ENCODE results near the gene KDELR1. TPM values are rescaled to one million over a fixed set of nuclear protein-coding genes. Genes with fewer than 3 reads are reported as not detected.

Gene KDELR1
- total RNA-seq, 1 donor from 2014 or later = 138 TPM

- no peak for TF ChIP-seq CTCF (IDR thresholded peaks at IDR 0.05)
- no peak overlapping the region for H3K27ac ChIP-seq
- no peaks in the 10 kb centered on the region for H3K36me3 ChIP-seq
- no peaks in the 10 kb centered on the region for H3K4me1 ChIP-seq
- ATAC-seq (no peak), DNase-seq (no peak)
- peaks cover 21% of the 10 kb centered on the region for H3K27me3 ChIP-seq
- intact Hi-C loops (cut with DNase I) = no loop called here
- no peak overlapping the region for H3K4me3 ChIP-seq
- no peaks in the 10 kb centered on the region for H3K9me3 ChIP-seq
Measured at GRCh38 chr19:48401287-48401686, 9.9 kb upstream of the KDELR1 start.

DNA sequence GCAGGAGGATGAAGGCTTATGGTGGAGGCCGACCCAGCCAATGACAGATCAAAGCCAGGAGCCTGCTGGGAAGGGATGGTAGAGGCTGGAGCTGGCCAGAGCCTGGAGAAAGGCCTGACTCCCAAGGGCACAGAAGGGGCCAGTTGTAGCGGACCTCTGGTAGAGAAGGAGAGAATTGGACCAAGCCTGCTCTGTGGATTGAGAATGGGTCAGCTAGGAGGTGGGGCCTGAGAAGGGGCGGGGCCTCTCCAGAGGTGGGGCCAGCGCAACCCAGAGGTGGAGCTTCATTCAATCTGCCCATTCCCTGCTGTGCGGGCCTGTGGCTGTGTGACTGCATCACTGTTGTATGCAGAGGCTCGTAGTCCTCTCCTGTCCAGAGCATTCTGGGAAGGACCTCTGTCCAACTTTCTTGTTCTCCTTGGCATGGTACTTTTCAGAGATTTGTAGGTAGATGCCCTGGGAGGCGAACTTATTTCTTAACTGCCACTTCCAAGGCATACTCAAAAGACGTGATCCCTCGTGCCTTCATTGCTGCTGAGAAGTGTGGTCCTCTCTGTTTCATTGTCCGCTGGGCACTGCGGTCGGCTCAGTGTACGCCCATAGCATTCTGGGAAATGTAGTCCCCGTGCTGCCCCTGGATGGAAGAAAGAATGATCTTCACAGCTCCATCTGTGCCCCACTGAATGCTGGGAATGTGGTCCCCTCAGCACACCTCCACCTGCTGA, 8.8 kb upstream of the KDELR1 start:
- no peaks in the 10 kb centered on the region for H3K36me3 ChIP-seq
- intact Hi-C loops (cut with DNase I) = no loop called here
- TF ChIP-seq CTCF (IDR thresholded peaks at IDR 0.05) = no peak
- H3K4me1 ChIP-seq = no peaks in the 10 kb centered on the region
- DNase-seq (no peak), ATAC-seq (peak; percentile 27)
- H3K27ac ChIP-seq = no peak overlapping the region
- H3K9me3 ChIP-seq = no peaks in the 10 kb centered on the region
- no peak overlapping the region for H3K4me3 ChIP-seq
- peaks cover 28% of the 10 kb centered on the region for H3K27me3 ChIP-seq

- no peaks in the 10 kb centered on the region for H3K36me3 ChIP-seq
- intact Hi-C loops (cut with DNase I) = no loop called here
- H3K9me3 ChIP-seq = no peaks in the 10 kb centered on the region
- DNase-seq (peak; percentile 91), ATAC-seq (peak; percentile 90)
- no peak for TF ChIP-seq CTCF (IDR thresholded peaks at IDR 0.05)
- H3K4me1 ChIP-seq = no peaks in the 10 kb centered on the region
- peak overlapping the region; percentile 34 for H3K4me3 ChIP-seq
- H3K27me3 ChIP-seq = peaks cover 43% of the 10 kb centered on the region
- no peak overlapping the region for H3K27ac ChIP-seq
Measured at GRCh38 chr19:48398375-48399235, 7.3 kb upstream of the KDELR1 start.

- Histone ChIP-seq H3K4me1 (no peaks in the 10 kb centered on the region), H3K27ac (no peak overlapping the region), H3K9me3 (no peaks in the 10 kb centered on the region), H3K4me3 (peak overlapping the region; percentile 34), H3K27me3 (peaks cover 48% of the 10 kb centered on the region), H3K36me3 (no peaks in the 10 kb centered on the region)
- no peak for TF ChIP-seq CTCF (IDR thresholded peaks at IDR 0.05)
- no peak for DNase-seq
- ATAC-seq = no peak
- intact Hi-C loops (cut with DNase I) = no loop called here
Measured at GRCh38 chr19:48398102-48398374, 6.7 kb upstream of the KDELR1 start.

GRCh38 chr19:48397263-48398101, 6.1 kb upstream of the KDELR1 start:
- Histone ChIP-seq H3K27me3 (peaks cover 53% of the 10 kb centered on the region), H3K4me1 (no peaks in the 10 kb centered on the region), H3K27ac (no peak overlapping the region), H3K36me3 (no peaks in the 10 kb centered on the region), H3K4me3 (peak overlapping the region; percentile 34), H3K9me3 (no peaks in the 10 kb centered on the region)
- ATAC-seq (no peak), DNase-seq (no peak)
- intact Hi-C loops (cut with DNase I) = no loop called here
- no peak for TF ChIP-seq CTCF (IDR thresholded peaks at IDR 0.05)

All from upper lobe of right lung (tissue), 1 donor.